HL-60 (cell line): Measurements from ENCODE around the gene CHCHD3.

Experiments
- DNase-seq, 2 experiments: peaks; one replicate each; pipeline ENCODE4 v3.0.0-alpha.2; 2010 to 2020; ENCODE audit warnings: low read depth in 1 of 2, low spot score in 1 of 2
- H3K27ac ChIP-seq: fragments of 250-450 bp; sonication (Bioruptor Pico); replicated peaks from 2 replicates; pipeline ENCODE4 v1.5.1; 2020; ENCODE audit warnings: mild to moderate bottlenecking, moderate library complexity
- H3K27me3 ChIP-seq: fragments of 250-450 bp; sonication (Bioruptor Pico); 2 replicates; pipeline ENCODE4 v1.5.1; 2021; ENCODE audit warnings: mild to moderate bottlenecking, moderate library complexity; ENCODE audit not compliant: insufficient read depth, poor library complexity, severe bottlenecking
- H3K4me3 ChIP-seq: replicated peaks from 2 replicates; pipeline ENCODE4 v1.5.1; 2011; ENCODE audit warnings: mild to moderate bottlenecking, control low read depth, low read length; ENCODE audit not compliant: insufficient read depth
- CTCF ChIP-seq: IDR thresholded peaks from one replicate; pipeline ENCODE4 v1.5.1; 2011; ENCODE audit warnings: low read length, control low read depth, inconsistent platforms; ENCODE audit not compliant: insufficient read depth
- GABPA ChIP-seq: IDR thresholded peaks from 2 replicates; pipeline ENCODE4 v1.6.1; 2012; ENCODE audit warnings: low read depth
- POLR2AphosphoS5 ChIP-seq: IDR thresholded peaks from 2 replicates; pipeline ENCODE4 v1.6.1; 2012; ENCODE audit warnings: low read depth
- REST ChIP-seq: IDR thresholded peaks from 2 replicates; pipeline ENCODE4 v1.6.1; 2012; ENCODE audit warnings: low read depth; ENCODE audit not compliant: insufficient replicate concordance
- SPI1 ChIP-seq: IDR thresholded peaks from 2 replicates; pipeline ENCODE4 v1.6.1; 2012; ENCODE audit warnings: low read depth, mild to moderate bottlenecking, borderline replicate concordance

CHCHD3 gene

GRCh38 chr7:133015888-133016287, 66.0 kb downstream of the CHCHD3 start:
- no peak overlapping the region for H3K4me3 ChIP-seq
- TF ChIP-seq SPI1: no peak
- no peak for TF ChIP-seq POLR2AphosphoS5
- no peak for TF ChIP-seq GABPA
- TF ChIP-seq CTCF: no peak
- TF ChIP-seq REST: no peak
- DNase-seq: no peak
- H3K27me3 ChIP-seq: no peaks in the 10 kb centered on the region
- no peak overlapping the region for H3K27ac ChIP-seq

- no peak for DNase-seq
- Histone ChIP-seq H3K27me3 (no peaks in the 10 kb centered on the region), H3K4me3 (no peak overlapping the region), H3K27ac (no peak overlapping the region)
- TF ChIP-seq CTCF (no peak), POLR2AphosphoS5 (no peak), REST (no peak), GABPA (no peak), SPI1 (no peak)
Measured at GRCh38 chr7:133011746-133012145, 70.1 kb downstream of the CHCHD3 start.

GRCh38 chr7:133009426-133010252, 72.3 kb downstream of the CHCHD3 start:
- no peaks in the 10 kb centered on the region for H3K27me3 ChIP-seq
- H3K27ac ChIP-seq: no peak overlapping the region
- TF ChIP-seq SPI1 (no peak), POLR2AphosphoS5 (no peak)
- no peak for DNase-seq
- no peak overlapping the region for H3K4me3 ChIP-seq

- no peak for DNase-seq
- no peak for TF ChIP-seq SPI1
- TF ChIP-seq CTCF: no peak
- no peak overlapping the region for H3K27ac ChIP-seq
- no peaks in the 10 kb centered on the region for H3K27me3 ChIP-seq
- H3K4me3 ChIP-seq: no peak overlapping the region
Measured at GRCh38 chr7:133007961-133008360, 73.9 kb downstream of the CHCHD3 start.
